Activated naive CD4-positive, alpha-beta T cell treated with Interleukin-2 at 50 U/mL for 16 hours (primary cell): Measurements from ENCODE around the gene DDX5.
"Not testable (repeated sequence)": the region's sequence is repeated elsewhere in the genome, so short reads cannot be mapped to it uniquely, and the experiment has no call there.

Experiments used
- DNase-seq: peaks from one replicate; pipeline ENCODE4 v3.0.0-alpha.2; 2020

Gene DDX5

DNA sequence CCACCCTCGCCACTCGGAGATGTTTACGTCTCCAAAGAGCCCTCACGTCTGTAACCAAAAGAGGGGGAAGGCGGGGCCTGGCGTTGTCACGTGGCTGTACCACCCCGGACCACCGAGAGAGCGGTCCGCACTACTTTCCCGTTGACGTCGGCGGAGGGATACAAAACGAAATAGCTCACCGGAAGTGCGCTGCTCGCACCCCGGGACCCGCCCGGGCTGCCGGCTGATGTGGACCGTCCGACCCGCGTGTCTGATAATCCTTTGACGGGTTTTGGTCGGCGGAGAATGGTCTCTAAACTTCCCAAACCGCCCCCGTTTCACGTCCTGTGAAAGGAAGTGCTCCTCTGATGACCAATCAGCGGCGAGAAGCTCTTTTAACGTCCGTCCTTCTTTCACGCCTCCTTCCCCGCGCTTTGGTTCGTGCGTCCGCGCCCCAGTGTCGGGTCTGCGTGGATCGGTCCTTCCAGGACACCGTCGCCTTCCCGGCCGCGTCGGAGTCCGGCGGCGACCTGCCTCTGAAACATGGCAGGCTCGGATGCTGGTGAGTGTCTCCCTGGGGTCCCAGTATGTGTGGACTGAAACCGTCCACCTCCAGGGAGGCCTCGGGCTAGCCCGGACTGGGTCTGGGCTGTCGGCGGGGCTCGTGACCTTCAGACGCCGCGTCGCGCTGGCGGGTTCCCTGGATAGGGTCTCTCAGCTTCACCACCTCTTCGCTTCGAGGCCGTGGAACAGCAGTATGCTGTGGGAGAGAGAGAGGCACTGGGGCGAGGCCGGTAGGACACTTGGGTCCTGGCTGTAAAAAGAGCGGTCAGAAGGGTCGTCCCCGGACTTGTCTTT, 705 bp upstream of the DDX5 start, which contains the start of gene CEP95:
Gene CEP95 (plus strand): TSS at position 402 of the 837 bp plus-strand sequence. CDS start 121 bp downstream, at position 523.
- DNase-seq, result peak; percentile 96

DNA sequence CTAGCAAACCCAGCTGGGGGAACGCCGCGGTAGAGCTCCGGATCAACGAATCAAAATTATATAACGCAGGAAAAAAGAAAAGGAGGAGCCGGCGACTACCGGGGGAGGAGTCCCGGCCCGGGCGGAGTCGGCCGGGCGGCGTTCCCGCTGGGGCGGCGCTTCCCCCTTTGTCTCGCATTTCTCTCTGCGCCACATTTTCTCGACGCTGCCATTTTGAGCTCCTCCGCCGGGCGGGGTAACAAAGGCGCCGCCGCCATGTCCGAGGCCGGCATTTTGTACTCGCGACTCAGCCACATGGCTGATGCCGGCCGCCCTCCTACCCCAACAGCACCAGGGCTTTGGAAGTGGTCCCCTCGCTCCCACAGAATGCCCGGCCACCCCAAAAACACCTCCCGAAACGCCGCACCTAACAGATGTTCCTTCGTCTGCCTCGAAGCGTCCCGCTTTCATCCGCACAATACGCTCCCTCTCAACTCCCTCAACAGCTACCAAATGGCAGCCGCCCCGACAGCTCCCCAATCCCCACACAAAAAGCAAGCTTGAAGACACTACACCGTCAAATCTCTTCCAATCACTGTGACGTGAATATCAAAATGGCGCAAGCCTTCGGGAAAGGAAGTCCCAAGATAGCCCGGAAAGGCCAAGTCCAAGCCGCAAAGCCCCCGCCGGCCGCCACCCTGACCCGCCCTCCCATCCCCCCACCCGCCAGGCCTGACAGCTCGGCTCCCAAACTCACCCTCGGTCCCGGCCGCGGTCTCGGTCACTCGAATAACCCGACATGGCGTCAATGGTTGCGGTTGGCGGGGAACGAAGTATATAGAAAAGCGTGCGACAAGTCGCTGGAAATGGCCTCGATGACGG, 519 bp downstream of the DDX5 start:
- DNase-seq, result peak; percentile 86

DNA sequence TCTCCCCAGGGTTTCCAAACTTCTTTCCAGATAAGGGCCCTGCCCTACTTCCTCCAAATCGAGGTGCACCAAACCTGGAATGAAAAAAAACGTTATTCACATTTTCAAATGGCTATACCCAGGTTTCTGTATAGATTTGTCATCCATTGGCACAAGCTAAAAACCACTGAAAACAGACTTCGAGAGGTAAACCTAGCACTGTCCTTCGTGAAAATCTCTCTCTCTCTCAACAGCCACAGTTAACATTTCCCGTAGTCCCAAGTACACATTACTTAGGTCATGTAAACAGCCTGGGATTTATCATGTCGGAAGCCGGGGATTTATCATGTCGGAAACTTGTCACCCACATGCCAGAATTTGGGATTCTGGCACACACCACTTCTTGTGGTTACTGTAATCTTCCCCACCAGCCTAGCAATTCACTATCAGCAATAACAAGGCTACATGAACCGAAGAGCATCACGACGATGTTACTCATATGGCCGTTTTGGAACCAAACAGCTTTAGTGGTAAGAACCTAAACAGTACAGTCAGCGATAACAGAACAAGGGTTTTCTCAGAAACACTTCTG, 1.2 kb downstream of the DDX5 start:
- DNase-seq, result no peak

DNA sequence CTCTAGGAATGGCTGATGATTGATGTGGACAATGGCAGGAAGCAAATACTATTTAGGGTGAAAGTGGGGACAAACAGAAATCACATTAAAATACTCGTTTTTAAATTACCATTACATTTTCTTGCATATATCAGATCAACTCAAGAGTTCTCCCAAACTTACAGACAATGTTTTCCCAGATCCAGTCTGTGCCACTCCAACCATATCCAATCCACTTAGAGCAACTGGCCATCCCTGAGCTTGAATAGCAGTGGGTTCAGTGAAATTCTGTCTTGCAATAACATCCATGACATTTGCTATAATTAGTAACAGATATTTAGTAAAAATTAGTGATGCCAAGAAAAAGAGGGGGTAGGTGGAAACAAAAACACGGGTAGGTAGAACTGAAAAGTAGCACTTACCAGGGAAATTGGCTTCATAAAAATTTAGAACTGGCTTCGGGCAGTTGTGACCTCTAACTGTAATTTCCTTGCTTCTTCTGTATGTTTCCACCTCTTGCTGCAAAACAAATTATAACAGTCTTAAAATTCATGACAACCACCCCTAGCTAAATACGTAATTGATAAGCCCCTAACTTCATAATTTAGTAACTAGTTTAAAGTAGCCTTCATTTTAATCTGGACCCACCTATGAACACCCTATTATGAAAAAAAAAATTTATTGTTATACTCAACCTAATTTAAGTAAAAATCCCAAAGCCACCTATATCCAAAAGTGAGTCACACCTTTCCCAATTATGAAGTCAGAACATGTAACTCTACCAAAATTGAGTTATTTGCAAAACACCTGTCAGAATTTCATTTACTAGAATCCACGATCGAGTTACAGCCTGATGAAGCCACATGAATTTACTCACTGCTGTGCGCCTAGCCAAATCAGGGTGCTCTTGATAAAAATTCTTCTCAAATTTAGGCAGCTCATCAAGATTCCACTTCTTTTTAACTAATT, 2.0 kb downstream of the DDX5 start:
- no peak for DNase-seq

DNA sequence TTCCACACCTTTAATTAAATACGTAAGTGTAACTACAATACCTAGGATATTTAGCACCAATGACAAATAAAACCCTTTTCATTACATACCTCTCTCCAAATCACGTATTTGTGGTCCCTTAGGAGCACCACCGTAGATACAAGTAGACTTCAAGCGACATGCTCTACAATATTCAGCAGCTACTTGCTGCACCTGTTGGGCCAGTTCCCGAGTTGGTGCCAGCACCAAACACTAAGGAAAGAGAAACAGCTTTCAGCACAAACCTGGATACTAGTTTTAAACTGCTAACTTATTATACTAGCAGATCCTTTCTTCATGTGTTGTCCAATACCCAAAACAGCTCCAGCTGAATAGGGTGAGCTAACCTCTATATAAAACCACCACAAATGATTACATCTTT, 2.7 kb downstream of the DDX5 start:
- DNase-seq, result no peak

DNA sequence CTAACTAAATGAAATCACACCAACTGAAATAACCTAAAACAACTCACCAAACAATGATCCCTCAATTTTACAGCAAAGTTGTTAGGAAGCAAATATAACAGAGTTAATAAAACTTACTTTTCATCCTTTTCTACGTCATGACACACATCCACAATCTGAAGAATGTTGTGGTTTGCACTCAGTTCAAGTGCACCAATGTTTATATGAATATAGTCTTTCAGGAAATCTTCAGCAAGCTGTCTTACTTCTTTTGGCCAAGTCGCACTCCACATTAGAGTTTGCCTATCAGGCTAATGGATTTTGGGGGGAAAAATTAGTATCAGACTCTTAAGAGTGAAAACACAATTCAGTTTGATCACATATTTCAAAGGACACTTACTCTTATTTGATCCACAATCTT, 3.3 kb downstream of the DDX5 start:
- no peak for DNase-seq

DNA sequence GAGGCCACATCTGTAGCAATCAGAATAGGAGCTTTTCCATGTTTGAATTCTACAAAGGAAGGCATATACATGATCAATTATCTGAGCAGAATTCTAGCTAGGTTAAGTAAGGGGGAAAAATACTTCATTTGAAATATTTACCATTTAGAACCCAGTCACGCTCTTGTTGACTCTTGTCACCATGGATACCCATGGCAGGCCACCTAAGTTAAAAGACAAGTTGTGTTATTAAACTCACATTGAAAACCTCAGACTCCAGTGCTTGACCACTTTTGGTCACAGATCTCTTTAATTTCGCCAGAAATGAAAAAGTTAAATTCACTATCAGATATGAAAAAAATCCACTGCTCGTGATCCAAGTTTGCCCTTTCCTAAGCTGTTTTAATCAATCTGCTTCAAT, 4.1 kb downstream of the DDX5 start:
- no peak for DNase-seq

DNA sequence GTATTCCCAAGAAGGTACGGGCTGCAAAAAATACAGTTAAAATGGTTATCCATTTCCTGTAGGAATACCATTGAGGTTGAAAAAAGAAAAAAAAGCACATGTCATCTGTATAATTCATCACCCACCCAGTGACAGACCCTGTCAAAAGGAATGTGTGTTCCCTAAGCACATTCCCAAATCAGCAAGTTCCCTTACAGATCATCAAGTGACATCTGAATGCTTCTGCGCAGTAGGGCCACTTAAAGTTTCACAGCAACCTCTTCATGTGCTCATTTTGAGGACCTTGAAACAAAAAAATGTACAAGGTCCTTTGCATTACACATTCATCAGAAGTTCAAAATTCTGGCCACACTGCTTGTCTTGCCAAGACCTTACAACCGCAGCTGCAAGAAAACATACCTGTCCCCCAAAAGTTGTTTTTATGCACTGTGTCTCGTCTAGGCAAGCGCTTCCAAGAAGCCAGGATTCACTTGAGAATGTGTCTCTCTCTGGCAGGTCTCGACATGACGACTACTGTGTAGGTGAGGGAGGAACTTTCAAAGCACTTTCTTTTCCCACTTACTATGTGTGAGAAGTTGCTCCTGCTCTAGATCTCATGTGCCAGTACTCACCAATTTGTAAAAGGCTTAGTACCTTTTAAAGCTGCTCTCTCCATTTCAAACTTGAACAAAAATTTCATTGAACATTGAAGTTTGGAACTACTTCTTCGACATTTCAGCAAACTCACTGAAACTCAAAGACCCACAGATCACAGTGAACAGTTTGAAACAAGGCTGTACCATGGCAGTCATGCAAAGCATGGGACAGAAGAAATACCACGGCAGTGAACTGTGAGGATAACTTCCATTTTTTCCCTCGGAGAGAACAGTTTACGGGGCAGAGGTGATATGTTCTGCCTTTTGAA, 5.0 kb downstream of the DDX5 start:
- no peak for DNase-seq

DNA sequence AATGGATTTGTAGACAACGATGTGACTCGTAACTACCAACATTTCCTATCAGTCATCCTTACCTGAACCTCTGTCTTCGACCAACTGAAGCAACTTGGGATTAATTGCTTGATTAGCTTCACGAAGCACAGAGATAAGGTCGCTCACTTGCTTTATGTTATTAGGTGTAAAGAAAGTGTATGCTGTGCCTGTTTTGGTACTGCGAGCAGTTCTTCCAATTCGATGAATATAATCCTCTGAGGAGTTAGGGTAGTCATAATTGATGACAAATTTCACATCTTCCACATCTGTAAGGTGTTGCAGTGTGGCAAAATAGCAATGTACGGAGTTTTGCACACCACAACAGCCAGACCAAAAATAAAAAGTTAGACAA, 5.6 kb downstream of the DDX5 start:
- no peak for DNase-seq

DNA sequence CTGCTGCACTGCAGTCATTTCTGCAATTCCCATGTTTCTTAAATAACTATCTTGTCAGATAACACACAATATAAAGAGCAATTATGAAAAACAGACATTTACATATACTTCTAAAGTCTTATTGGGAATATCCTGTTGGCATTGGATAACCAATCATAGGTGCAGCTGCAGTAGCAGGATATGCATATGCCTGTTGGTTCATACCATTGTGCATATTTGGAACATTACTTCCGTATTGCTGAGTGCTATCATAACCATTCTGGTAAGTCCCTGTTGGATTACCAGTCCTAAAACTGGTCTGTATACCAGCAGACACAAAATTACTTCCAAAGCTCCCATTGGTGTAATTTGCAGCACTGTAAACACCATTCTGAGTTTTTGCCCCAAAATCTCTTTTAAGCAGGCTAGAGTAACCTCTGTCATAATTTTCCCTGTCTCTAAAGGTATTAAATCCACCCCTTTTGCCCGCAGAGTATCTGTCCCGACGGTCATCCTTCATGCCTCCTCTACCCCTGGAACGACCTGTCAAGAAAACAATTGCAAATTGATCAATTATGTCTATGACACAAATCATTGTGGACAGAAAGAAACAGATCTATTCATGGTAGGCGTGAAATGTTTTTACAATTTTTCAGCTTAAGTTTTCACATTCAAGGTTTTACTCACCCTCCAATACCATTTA, 6.1 kb downstream of the DDX5 start:
- no peak for DNase-seq

DNA sequence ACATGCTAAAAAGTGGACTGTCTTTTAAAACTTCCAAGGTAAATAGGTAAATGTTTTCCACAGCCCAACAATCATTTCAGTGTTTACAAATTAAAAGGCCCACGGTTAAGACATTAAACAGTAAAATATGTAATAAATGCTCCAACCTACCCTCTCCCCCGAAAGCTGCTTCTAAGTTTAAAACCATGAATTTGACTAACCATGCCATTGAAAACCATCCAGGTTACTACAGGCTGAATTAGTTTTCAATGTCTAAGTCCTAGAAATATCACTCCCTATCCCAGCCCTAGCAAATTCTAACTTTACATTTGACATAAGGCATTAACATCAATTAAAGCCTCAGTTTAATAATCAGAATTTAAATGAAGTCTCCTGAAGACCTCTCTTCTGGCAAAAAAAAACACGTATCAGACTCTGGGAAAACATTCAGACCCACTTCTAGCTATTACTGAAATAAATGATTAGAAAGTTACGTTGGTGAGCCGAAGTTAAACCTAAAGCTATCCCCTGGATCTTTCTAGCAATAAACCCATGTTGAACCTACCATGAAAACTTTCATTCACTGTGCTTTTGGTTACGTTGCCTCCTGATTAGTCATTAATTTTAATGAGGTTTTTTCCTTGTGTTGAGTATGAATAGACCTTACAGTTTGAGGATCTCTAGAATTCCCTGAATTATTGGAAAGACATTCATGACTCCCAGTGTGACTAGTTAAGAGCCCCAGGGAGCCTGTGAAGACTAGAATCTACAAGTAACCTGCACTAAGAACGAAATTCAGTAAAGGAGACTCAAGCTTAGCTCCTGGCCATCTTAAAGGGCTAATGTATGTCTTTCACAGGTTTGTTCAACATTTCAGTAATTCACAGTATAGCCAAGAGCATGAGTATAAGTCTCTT, 7.5 kb downstream of the DDX5 start:
- DNase-seq, result no peak

DNA sequence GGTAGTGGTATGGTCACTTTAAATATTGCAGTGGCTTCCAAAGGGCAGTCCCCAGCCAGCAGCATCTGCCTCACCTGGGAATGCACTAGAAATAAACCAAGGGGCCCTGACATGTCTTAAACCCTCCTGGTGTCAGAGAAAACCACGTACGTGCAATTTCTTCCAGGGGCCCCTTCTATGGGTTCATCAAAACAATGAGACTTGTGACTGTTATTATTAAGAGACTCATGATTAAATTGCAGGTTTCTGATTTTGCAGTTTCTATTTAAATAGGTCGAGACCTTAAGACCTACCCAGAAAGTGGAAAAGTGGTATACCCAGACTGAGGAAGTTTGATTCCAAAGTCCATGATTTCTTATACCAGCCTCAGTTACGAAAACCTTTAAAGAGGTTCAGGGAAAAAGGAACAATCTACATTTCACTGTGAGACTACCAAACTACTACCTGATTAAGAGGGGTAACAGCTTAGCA, 8.5 kb downstream of the DDX5 start:
- DNase-seq, result no peak

DNA sequence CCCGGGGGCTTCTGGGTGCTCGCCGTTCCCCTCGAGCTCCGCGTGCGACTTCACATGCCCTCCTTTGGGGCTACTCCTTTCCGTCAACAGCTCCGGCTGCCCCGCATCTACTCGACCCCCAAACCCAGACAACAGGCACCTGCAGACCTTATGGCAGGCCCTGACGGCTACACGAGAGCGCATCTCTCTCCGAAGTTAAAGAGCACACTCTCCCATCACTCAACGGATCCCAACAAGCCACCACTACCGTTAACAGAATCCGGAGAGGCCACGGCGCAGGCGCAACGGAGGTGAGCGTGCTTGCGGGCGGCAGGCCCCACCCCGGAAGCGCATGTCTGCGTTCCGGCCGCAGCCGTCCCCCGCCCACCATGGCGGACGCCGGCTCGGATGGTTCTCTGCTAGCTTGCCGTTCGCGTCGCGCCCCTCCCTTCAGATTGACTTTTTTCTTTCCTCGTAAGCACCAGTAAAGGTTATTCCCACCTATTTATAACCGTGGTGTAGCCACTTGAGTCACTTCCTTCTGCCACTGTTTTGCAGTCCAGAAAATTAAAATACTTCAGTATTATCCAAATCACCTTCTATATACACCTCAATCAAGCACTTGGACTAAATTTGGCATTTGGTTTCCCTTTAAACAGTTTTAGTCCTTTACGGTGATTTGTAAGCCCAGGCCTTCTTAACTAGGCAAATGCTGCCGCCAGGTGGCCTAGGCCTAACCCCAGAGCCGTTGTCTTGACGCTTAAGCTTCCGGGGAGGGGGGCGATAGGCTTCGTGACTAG, 9.1 kb downstream of the DDX5 start, which contains the start of gene POLG2:
Gene POLG2 (minus strand): TSS at position 269 of the 779 bp plus-strand sequence. CDS start 86 bp downstream, at position 183.
- DNase-seq, result peak; percentile 96

DNA sequence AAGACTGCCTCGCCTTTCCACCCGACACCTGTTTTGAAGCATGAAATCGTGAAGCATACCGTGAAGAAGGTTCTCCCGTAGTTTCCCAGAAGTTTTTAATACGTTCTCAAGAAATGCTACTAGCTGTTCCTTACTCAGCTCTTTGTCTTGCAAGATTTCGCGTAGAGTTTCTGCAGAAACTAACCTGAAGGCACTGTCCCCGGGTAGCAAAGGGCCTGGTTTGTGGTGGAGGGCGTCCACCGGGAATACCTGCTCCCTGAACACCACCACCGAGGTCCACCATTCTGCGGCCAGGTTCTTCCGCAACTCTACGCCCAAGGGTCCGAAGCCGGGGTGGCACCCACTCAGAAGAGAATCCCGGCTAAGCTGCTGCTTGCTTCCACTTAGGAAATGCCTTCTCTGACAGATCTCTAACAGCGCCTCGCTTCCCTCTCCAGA, 9.7 kb downstream of the DDX5 start:
- DNase-seq, result no peak

DNA sequence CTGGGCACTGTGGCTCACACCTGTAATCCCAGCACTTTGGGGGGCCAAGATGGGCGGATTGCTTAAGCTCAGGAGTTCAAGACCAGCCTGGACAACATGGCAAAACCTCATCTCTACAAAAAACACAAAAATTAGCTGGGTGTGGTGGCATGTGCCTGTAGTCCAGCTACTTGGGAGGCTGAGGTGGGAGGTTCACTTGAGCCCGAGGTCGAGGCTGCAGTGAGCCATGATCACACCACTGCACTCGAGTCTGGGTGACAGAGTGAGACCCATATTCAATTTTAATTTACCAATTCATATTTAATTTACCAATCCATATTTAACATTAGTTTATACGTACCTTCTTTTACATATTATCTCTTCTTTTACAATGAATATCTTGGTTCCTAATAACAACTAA, 10.8 kb downstream of the DDX5 start:
- DNase-seq, result not testable (repeated sequence)

DNA sequence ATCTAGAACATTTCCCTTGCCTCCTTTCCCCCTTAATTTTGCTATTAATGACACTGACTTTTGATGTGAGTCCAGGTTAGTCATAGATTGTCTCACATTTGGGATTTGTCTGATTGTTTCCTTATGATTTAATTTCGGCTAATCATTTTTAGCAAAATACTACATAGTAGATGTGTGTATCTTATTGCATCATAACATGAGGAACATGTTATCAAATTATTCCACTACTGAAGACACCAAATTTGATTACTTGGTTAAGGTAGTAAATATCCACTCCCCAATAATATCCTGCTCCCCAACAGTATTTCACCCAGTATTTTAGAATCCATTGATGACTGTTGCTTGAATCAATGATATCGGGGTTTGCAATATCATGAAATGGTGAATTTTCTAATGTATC, 12.0 kb downstream of the DDX5 start:
- no peak for DNase-seq

DNA sequence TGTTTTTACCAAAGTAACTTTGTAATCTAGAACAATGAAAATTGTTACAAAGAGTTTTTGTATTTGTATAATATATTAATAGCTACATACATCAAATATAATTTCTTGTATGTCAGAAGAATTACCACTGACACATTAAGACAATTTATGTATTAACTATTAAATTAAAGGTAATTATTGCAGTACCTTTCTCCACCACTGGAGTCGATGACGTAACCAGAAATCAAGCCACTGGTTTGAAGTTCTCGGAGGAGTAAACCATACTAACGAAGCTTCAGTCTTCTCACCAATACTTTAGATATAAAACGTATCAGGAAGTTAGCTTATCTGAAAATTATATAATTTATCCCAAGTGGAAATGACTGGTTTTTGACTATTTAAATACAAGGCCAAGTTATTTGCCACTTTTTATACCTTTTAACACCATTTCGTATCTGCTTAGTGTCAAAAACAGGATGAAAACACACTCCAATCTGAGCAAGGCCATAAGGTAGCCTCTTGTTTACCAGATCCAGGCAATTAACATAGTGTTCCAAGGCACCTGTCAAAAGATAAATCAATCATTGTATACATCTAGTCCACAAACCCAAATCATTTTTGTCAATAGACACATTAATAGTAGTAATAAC, 13.5 kb downstream of the DDX5 start:
- no peak for DNase-seq

DNA sequence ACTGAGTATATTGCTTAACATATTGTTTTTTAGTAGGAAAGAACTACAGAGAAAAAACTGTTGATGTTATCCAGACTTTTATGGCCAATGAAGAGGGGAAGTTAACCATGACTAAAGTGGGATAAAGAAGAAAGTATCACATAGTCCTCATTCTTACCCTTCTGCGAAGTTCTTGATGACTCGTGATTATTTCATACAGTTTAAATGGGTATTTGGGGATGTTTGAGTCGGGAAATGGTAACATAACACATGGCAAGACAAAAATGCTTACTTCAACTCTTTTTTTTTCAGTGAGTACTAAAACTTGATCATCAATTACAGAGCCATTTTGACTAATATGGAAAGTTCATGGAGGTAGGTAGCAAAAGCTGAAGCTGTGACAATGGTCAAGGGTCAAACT, 14.1 kb downstream of the DDX5 start:
- DNase-seq, result no peak
